ENCODE measurements around the gene USH2A.

The USH2A gene

GRCh38 chr1:216453777-216454176 lies 30.5 kb upstream of the USH2A start:
- Histone ChIP-seq H3K36me3 (ENCODE audit: insufficient read depth, low read length) (no peaks in the 10 kb centered on the region), H3K9me2 (replicated peaks; ENCODE audit: low read depth, low read length) (no peaks in the 10 kb centered on the region), H3K4me3 (ENCODE audit: low read length, poor library complexity, severe bottlenecking) (no peak overlapping the region), H3K79me2 (ENCODE audit: insufficient read depth, low read length) (no peaks in the 10 kb centered on the region), H4K20me1 (ENCODE audit: insufficient read depth, low read length, poor library complexity, severe bottlenecking) (no peaks in the 10 kb centered on the region), H3K27me3 (ENCODE audit: insufficient read depth, low read length, poor library complexity, severe bottlenecking) (no peaks in the 10 kb centered on the region), H3K4me2 (ENCODE audit: low read depth, low read length, poor library complexity, severe bottlenecking) (no peak overlapping the region), H2AFZ (ENCODE audit: low read length) (no peak overlapping the region), H3F3A (ENCODE audit: low read depth) (no peaks in the 10 kb centered on the region), H3K9me3 (ENCODE audit: insufficient read depth, low read depth, low read length) (no peaks in the 10 kb centered on the region), H3K4me1 (ENCODE audit: insufficient read depth, low read length, poor library complexity, severe bottlenecking) (no peaks in the 10 kb centered on the region), H3K9ac (ENCODE audit: low read depth, low read length, poor library complexity, severe bottlenecking) (no peak overlapping the region)
- TF ChIP-seq EZH2phosphoT487 (IDR thresholded peaks at IDR 0.05; ENCODE audit: borderline replicate concordance) (no peak), CTCF (conservative IDR thresholded peaks at IDR 0.05; ENCODE audit: low read length) (no peak)

- H3K9me3 ChIP-seq (ENCODE audit: insufficient read depth, low read depth, low read length): no peaks in the 10 kb centered on the region
- no peak for TF ChIP-seq CTCF (conservative IDR thresholded peaks at IDR 0.05; ENCODE audit: low read length)
- TF ChIP-seq EZH2phosphoT487 (IDR thresholded peaks at IDR 0.05; ENCODE audit: borderline replicate concordance): no peak
These were observed 27.0 kb upstream of the USH2A start for GRCh38 chr1:216450227-216450626.

GRCh38 chr1:216448011-216448510 lies 24.8 kb upstream of the USH2A start:
- TF ChIP-seq CTCF (conservative IDR thresholded peaks at IDR 0.05; ENCODE audit: low read length) (no peak), EZH2phosphoT487 (IDR thresholded peaks at IDR 0.05; ENCODE audit: borderline replicate concordance) (no peak)
- Histone ChIP-seq H2AFZ (ENCODE audit: low read length) (no peak overlapping the region), H3K4me1 (ENCODE audit: insufficient read depth, low read length, poor library complexity, severe bottlenecking) (no peaks in the 10 kb centered on the region), H3F3A (ENCODE audit: low read depth) (no peaks in the 10 kb centered on the region), H3K36me3 (ENCODE audit: insufficient read depth, low read length) (no peaks in the 10 kb centered on the region), H3K4me2 (ENCODE audit: low read depth, low read length, poor library complexity, severe bottlenecking) (no peak overlapping the region), H3K27me3 (ENCODE audit: insufficient read depth, low read length, poor library complexity, severe bottlenecking) (no peaks in the 10 kb centered on the region), H4K20me1 (ENCODE audit: insufficient read depth, low read length, poor library complexity, severe bottlenecking) (no peaks in the 10 kb centered on the region), H3K4me3 (ENCODE audit: low read length, poor library complexity, severe bottlenecking) (no peak overlapping the region), H3K9me3 (ENCODE audit: insufficient read depth, low read depth, low read length) (no peaks in the 10 kb centered on the region), H3K9me2 (replicated peaks; ENCODE audit: low read depth, low read length) (no peaks in the 10 kb centered on the region), H3K9ac (ENCODE audit: low read depth, low read length, poor library complexity, severe bottlenecking) (no peak overlapping the region), H3K79me2 (ENCODE audit: insufficient read depth, low read length) (no peaks in the 10 kb centered on the region)

More at GRCh38 chr1:216450227-216450626, 27.0 kb upstream of the USH2A start:
- Histone ChIP-seq H3K4me3 (ENCODE audit: low read length, poor library complexity, severe bottlenecking) (no peak overlapping the region), H3K9ac (ENCODE audit: low read depth, low read length, poor library complexity, severe bottlenecking) (no peak overlapping the region), H3K9me2 (replicated peaks; ENCODE audit: low read depth, low read length) (no peaks in the 10 kb centered on the region), H3F3A (ENCODE audit: low read depth) (no peaks in the 10 kb centered on the region), H3K79me2 (ENCODE audit: insufficient read depth, low read length) (no peaks in the 10 kb centered on the region), H4K20me1 (ENCODE audit: insufficient read depth, low read length, poor library complexity, severe bottlenecking) (no peaks in the 10 kb centered on the region), H3K36me3 (ENCODE audit: insufficient read depth, low read length) (no peaks in the 10 kb centered on the region), H3K4me2 (ENCODE audit: low read depth, low read length, poor library complexity, severe bottlenecking) (no peak overlapping the region), H3K4me1 (ENCODE audit: insufficient read depth, low read length, poor library complexity, severe bottlenecking) (no peaks in the 10 kb centered on the region), H2AFZ (ENCODE audit: low read length) (no peak overlapping the region), H3K27me3 (ENCODE audit: insufficient read depth, low read length, poor library complexity, severe bottlenecking) (no peaks in the 10 kb centered on the region)
